A673 (cell line): ENCODE results near the gene PIEZO1.

ENCODE experiments used
- CTCF ChIP-seq: fragments of 300-800, 200-600 bp; sonication (generic); conservative IDR thresholded peaks from 2 replicates; pipeline ENCODE4 v1.5.1; 2017; ENCODE audit warnings: low read depth, mild to moderate bottlenecking, antibody characterized with exemption, low read length, moderate library complexity, mixed read lengths
- EZH2 ChIP-seq: fragments of 200-600 bp; sonication (generic); IDR thresholded peaks from 2 replicates; pipeline ENCODE4 v1.6.1; 2017; ENCODE audit warnings: borderline replicate concordance, low read depth, mild to moderate bottlenecking, mixed read lengths, antibody characterized with exemption, low read length; ENCODE audit not compliant: poor library complexity, severe bottlenecking

GRCh38 chr16:88792668-88793250 is 7.7 kb upstream of the PIEZO1 start:
- no peak for TF ChIP-seq CTCF
- TF ChIP-seq EZH2: no peak
